Fibroblast of lung (primary cell): ENCODE data around the gene CALD1.

Source experiments
- EZH2 ChIP-seq: IDR thresholded peaks from 2 replicates; pipeline ENCODE4 v1.5.1; 2012; ENCODE audit warnings: low read length, control low read depth, mild to moderate bottlenecking; ENCODE audit errors: missing control alignments
- TF ChIP-seq, protein P1 (sequence below), 2 donors: IDR thresholded peaks in 1 of 2; conservative IDR thresholded peaks in 1 of 2; 1 replicate in 1 of 2; 2 replicates in 1 of 2; pipeline ENCODE4 v1.5.1; 2011 to 2012; ENCODE audit warnings: low read length in 2 of 2, control low read depth in 1 of 2, inconsistent platforms in 1 of 2, low read depth in 1 of 2, mild to moderate bottlenecking in 1 of 2

- TF ChIP-seq EZH2: no peak
- TF ChIP-seq, protein P1, sequence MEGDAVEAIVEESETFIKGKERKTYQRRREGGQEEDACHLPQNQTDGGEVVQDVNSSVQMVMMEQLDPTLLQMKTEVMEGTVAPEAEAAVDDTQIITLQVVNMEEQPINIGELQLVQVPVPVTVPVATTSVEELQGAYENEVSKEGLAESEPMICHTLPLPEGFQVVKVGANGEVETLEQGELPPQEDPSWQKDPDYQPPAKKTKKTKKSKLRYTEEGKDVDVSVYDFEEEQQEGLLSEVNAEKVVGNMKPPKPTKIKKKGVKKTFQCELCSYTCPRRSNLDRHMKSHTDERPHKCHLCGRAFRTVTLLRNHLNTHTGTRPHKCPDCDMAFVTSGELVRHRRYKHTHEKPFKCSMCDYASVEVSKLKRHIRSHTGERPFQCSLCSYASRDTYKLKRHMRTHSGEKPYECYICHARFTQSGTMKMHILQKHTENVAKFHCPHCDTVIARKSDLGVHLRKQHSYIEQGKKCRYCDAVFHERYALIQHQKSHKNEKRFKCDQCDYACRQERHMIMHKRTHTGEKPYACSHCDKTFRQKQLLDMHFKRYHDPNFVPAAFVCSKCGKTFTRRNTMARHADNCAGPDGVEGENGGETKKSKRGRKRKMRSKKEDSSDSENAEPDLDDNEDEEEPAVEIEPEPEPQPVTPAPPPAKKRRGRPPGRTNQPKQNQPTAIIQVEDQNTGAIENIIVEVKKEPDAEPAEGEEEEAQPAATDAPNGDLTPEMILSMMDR (conservative IDR thresholded peaks at IDR 0.05 in 1 of 2, IDR thresholded peaks at IDR 0.05 in 1 of 2; ENCODE audit: low read depth in 1 of 2, low read length in 2 of 2): no peak
These were observed 47.8 kb upstream of the CALD1 start for GRCh38 chr7:134731616-134732015.
